ENCODE results near the gene CNBD2. TPM values are rescaled to one million over a fixed set of nuclear protein-coding genes. Genes with fewer than 3 reads are reported as not detected.

Gene CNBD2
- total and polyA plus RNA-seq, 3 experiments from 2014 or later: 3.7 to 9.5 (median 5.4) TPM

DNA sequence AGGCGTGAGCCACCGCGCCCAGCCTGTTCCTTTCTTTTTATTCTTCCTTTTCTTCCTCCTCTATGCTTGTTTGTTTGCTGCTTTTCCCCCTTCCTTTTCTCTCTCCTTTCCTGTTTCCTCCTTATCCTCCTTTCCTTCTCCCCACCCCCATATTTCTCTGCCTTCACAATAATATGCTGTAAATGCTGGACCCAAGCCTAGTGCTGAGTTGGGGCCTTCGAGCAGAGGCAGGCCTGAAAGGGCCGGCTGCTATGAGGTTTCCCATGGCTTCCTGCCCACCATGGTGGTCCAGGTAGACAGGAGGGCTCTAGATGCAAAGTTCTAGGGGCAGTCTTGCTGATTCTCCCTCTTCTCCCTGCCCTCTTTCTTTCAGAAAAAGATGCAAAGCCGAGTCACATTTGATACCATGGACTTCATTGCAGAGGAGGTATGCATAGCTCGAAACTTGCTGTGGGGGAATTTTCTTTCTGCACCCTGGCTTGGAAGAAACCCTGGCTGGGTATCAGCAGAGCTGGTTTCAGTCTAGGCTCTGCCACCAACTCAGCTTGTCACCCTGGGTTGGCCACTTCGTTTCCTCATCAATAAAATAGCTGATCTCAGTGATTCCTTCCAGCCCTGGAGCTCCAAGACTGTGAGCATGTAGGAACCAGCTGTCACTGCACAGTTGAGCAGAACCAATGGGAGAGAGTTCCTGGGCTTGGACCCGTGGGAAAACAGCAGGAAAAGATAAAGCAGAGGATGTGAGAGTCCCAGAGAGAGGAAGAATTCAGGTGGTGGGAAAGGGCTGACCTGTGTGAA, 7.4 kb downstream of the CNBD2 start:
- no peaks in the 10 kb centered on the region for H3K9me3 Mint-ChIP-seq
- Histone ChIP-seq H3K4me1 (ENCODE audit: insufficient read depth, low read length) (no peaks in the 10 kb centered on the region), H3K27ac (ENCODE audit: low read depth, low read length) (no peak overlapping the region), H3K36me3 (ENCODE audit: insufficient read depth, low read length) (no peaks in the 10 kb centered on the region), H3K9me3 (ENCODE audit: low read length) (no peaks in the 10 kb centered on the region), H3K27me3 (ENCODE audit: insufficient read depth, low read length, poor library complexity, severe bottlenecking) (no peaks in the 10 kb centered on the region), H3K4me3 (ENCODE audit: low read length) (no peak overlapping the region)
- no peak overlapping the region for H3K4me3 Mint-ChIP-seq
- DNase-seq: no peak
- H3K27ac Mint-ChIP-seq: peak overlapping the region in 1 of 8 donors; percentile 38
- H3K27me3 Mint-ChIP-seq: peaks cover 3 to 12% of the 10 kb centered on the region in 2 donors
- ChIA-PET CTCF (interaction anchor here (0.6 to 1.4 kb wide), 2 partner anchors 13 to 21 kb away, joined by 3 to 4 read pairs; partner anchors contain the start of gene SCAND1), POLR2A (no interaction called here)
- H3K36me3 Mint-ChIP-seq: no peaks in the 10 kb centered on the region
- no peaks in the 10 kb centered on the region for H3K4me1 Mint-ChIP-seq

DNA sequence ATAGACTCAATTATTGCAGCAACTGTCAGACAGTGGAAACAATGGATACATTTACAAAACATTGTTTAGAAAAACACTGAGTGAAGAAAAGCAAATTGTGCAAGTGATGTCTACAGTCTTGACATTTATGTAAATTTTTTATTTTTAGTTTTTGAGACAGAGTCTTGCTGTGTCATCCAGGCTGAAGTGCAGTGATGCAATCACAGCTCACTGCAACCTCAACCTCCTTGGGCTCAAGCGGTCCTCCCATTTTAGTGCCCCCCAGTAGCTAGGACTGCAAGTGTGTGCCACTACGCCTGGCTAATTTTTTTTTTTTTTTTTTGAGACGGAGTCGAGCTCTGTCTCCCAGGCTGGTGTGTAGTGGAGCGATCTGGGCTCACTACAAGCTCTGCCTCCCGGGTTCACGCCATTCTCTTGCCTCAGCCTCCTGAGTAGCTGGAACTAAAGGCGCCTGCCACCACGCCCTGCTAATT, 9.7 kb downstream of the CNBD2 start:
- no peak overlapping the region for H3K4me3 ChIP-seq (ENCODE audit: low read length)
- Mint-ChIP-seq H3K36me3 (peaks cover 0 to 2% (median 0%) of the 10 kb centered on the region in 3 donors), H3K27ac (no peak overlapping the region), H3K4me1 (no peaks in the 10 kb centered on the region), H3K9me3 (no peaks in the 10 kb centered on the region), H3K27me3 (peaks cover 7 to 12% of the 10 kb centered on the region in 2 donors), H3K4me3 (no peak overlapping the region)
- ChIA-PET POLR2A (no interaction called here), CTCF (interaction anchor here (3.9 kb wide), 1 partner anchor 15 kb away, joined by 20 read pairs; no protein-coding TSS in a partner anchor)
- H3K36me3 ChIP-seq (ENCODE audit: insufficient read depth, low read length): no peaks in the 10 kb centered on the region
- no peaks in the 10 kb centered on the region for H3K27me3 ChIP-seq (ENCODE audit: insufficient read depth, low read length, poor library complexity, severe bottlenecking)
- DNase-seq: no peak
- H3K27ac ChIP-seq (ENCODE audit: low read depth, low read length): no peak overlapping the region
- no peaks in the 10 kb centered on the region for H3K9me3 ChIP-seq (ENCODE audit: low read length)
- no peaks in the 10 kb centered on the region for H3K4me1 ChIP-seq (ENCODE audit: insufficient read depth, low read length)

DNA sequence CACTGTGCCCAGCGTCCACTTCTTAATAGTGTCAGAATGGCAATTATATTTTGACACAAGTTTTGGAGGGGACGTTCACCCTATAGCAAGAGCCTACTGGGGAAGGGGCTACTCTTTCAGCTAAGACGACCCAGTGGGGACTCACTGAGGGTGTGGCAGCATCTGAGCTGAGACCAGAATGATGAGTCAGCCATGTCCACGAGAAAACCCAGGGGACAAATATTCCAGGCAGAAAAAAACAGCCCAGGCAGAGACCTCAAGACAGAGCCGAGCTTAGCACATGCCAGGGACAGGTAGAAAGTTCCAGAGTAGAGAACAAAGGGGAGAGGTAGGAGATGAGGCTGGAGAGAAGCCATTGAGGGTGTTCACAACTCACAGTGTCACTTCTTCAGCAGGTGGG, 11.2 kb downstream of the CNBD2 start:
- Mint-ChIP-seq H3K27me3 (peaks cover 7 to 8% of the 10 kb centered on the region in 2 donors), H3K27ac (no peak overlapping the region), H3K4me1 (peaks cover 0 to 2% (median 0%) of the 10 kb centered on the region in 3 donors), H3K9me3 (no peaks in the 10 kb centered on the region), H3K4me3 (no peak overlapping the region), H3K36me3 (peaks cover 0 to 2% (median 0%) of the 10 kb centered on the region in 3 donors)
- no peaks in the 10 kb centered on the region for H3K27me3 ChIP-seq (ENCODE audit: insufficient read depth, low read length, poor library complexity, severe bottlenecking)
- no peaks in the 10 kb centered on the region for H3K36me3 ChIP-seq (ENCODE audit: insufficient read depth, low read length)
- CTCF ChIA-PET: interaction anchor here (1.1 to 3.9 kb wide), 3 partner anchors 11 to 159 kb away, joined by 3 to 20 read pairs (median 3); no protein-coding TSS in a partner anchor
- no peak overlapping the region for H3K4me3 ChIP-seq (ENCODE audit: low read length)
- no peak for DNase-seq
- H3K9me3 ChIP-seq (ENCODE audit: low read length): no peaks in the 10 kb centered on the region
- H3K27ac ChIP-seq (ENCODE audit: low read depth, low read length): no peak overlapping the region
- no peaks in the 10 kb centered on the region for H3K4me1 ChIP-seq (ENCODE audit: insufficient read depth, low read length)
- POLR2A ChIA-PET: no interaction called here

DNA sequence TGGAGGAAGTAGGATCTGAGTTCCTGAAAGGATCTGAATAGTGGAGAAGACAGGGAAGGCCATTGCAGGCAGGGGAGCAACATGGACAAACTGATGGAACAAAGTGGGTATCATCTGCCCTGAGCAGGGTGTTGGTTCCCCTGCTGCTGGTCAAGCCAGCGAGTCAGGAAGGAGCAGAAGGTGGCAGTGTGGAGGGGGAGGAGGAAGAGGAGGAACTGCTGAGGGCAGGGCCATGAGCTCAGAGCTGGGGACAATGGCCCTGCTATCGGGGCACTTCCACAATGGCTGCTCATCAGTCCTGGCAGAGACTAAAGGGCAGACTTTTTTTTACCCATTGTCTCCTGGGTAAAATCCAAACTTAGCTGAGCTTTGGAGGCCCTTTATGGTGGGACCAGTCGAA, 13.6 kb downstream of the CNBD2 start:
- Mint-ChIP-seq H3K36me3 (peaks cover 0 to 2% (median 0%) of the 10 kb centered on the region in 3 donors), H3K4me1 (peaks cover 0 to 2% (median 0%) of the 10 kb centered on the region in 3 donors), H3K9me3 (no peaks in the 10 kb centered on the region), H3K27me3 (peaks cover 6 to 9% of the 10 kb centered on the region in 2 donors), H3K27ac (peak overlapping the region in 1 of 8 donors; percentile 95), H3K4me3 (no peak overlapping the region)
- H3K27me3 ChIP-seq (ENCODE audit: insufficient read depth, low read length, poor library complexity, severe bottlenecking): no peaks in the 10 kb centered on the region
- ChIA-PET POLR2A (interaction anchor here (0.6 kb wide), 1 partner anchor 28 kb away, joined by 3 read pairs; no protein-coding TSS in a partner anchor), CTCF (interaction anchor here (2.0 to 3.9 kb wide), 3 partner anchors 11 to 157 kb away, joined by 4 to 20 read pairs (median 7); no protein-coding TSS in a partner anchor)
- H3K27ac ChIP-seq (ENCODE audit: low read depth, low read length): no peak overlapping the region
- H3K9me3 ChIP-seq (ENCODE audit: low read length): no peaks in the 10 kb centered on the region
- DNase-seq: no peak
- H3K4me1 ChIP-seq (ENCODE audit: insufficient read depth, low read length): no peaks in the 10 kb centered on the region
- H3K36me3 ChIP-seq (ENCODE audit: insufficient read depth, low read length): no peaks in the 10 kb centered on the region
- no peak overlapping the region for H3K4me3 ChIP-seq (ENCODE audit: low read length)

DNA sequence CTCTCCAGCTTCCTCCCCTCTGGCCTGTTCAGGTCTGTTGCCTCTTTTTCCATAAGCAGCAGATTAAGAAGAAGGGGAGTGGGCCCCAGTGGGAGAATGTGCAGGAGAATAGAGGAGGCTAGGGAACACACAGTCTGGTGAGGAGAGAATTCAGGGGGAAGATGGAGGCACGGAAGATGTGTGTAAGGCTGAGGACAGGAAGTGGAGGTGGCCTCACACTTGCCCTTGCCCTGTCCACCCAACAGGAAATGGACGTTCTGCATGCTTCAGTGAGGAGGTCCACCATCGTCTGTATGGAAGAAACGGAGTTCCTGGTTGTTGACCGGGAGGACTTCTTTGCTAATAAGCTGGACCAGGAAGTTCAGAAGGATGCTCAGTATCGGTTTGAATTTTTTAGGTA, 16.0 kb downstream of the CNBD2 start:
- H3K9me3 ChIP-seq (ENCODE audit: low read length): no peaks in the 10 kb centered on the region

DNA sequence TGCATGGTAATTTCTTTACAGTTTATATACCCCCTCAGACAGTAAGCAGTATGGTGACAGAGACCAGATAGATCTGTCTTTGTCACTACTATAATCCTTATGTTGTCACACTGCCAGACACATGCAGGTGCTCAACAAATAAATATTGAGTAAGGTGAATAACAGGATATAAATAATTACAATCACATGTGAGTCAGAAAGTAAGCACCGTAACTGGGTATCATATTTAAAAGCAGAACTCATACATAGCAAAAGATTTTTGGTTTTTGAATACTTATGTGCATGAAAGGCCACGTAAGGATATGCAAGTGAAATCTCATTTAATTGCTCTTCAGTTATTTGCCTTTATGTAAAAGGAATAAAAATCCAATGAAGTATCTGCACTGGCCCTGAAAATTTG, 17.4 kb downstream of the CNBD2 start:
- no peak overlapping the region for H3K4me3 Mint-ChIP-seq
- ChIA-PET POLR2A (no interaction called here), CTCF (interaction anchor here (1.0 to 1.7 kb wide), 2 partner anchors 9 to 153 kb away, joined by 3 to 6 read pairs; no protein-coding TSS in a partner anchor)
- H3K36me3 Mint-ChIP-seq: peaks cover 0 to 2% (median 0%) of the 10 kb centered on the region in 3 donors
- H3K27ac ChIP-seq (ENCODE audit: low read depth, low read length): no peak overlapping the region
- peaks cover 0 to 2% (median 0%) of the 10 kb centered on the region in 3 donors for H3K4me1 Mint-ChIP-seq
- H3K9me3 ChIP-seq (ENCODE audit: low read length): no peaks in the 10 kb centered on the region
- no peak overlapping the region for H3K27ac Mint-ChIP-seq
- peaks cover 5% of the 10 kb centered on the region for H3K27me3 ChIP-seq (ENCODE audit: insufficient read depth, low read length, poor library complexity, severe bottlenecking)
- no peak overlapping the region for H3K4me3 ChIP-seq (ENCODE audit: low read length)
- H3K4me1 ChIP-seq (ENCODE audit: insufficient read depth, low read length): no peaks in the 10 kb centered on the region
- DNase-seq: no peak
- peaks cover 5 to 13% of the 10 kb centered on the region in 2 donors for H3K27me3 Mint-ChIP-seq
- no peaks in the 10 kb centered on the region for H3K36me3 ChIP-seq (ENCODE audit: insufficient read depth, low read length)
- no peaks in the 10 kb centered on the region for H3K9me3 Mint-ChIP-seq

More for the DNA sequence above, 16.0 kb downstream of the CNBD2 start:
- Histone ChIP-seq H3K4me3 (ENCODE audit: low read length) (no peak overlapping the region), H3K27me3 (ENCODE audit: insufficient read depth, low read length, poor library complexity, severe bottlenecking) (peaks cover 5% of the 10 kb centered on the region), H3K36me3 (ENCODE audit: insufficient read depth, low read length) (no peaks in the 10 kb centered on the region), H3K27ac (ENCODE audit: low read depth, low read length) (no peak overlapping the region), H3K4me1 (ENCODE audit: insufficient read depth, low read length) (no peaks in the 10 kb centered on the region)
- POLR2A ChIA-PET: no interaction called here
- Mint-ChIP-seq H3K27me3 (peaks cover 7 to 12% of the 10 kb centered on the region in 2 donors), H3K4me1 (peaks cover 0 to 2% (median 0%) of the 10 kb centered on the region in 3 donors), H3K36me3 (peaks cover 0 to 2% (median 0%) of the 10 kb centered on the region in 3 donors), H3K27ac (peak overlapping the region in 1 of 8 donors; percentile 55), H3K4me3 (no peak overlapping the region), H3K9me3 (no peaks in the 10 kb centered on the region)
- CTCF ChIA-PET: interaction anchor here (1.7 to 1.9 kb wide), 2 partner anchors 10 to 154 kb away, joined by 4 to 6 read pairs; no protein-coding TSS in a partner anchor
- no peak for DNase-seq

DNA sequence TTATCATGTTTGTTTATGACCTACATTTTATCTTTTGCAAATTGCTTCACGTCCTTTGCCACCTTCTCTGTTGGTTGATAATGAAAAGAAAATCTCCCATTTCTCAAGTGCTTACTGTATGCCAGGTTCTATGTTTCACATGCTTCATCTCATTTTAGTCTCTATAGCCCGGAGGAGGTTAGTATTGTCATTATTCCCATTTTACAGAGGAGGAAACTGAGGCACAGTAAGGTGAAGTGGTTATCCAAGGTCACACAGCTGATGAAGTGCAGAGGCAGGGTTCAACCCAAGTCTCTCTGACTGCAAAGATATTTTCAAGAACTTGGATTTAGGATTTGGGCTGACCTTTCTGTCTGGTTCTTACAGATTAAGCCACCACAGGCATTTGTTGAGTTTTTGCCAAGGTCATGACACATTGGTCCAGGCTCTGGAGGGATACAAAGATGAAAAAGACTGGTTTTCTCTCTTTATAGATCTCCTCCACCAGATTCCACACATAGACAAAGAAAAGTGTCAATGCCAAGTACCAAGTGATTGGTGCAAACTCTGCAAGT, 20.6 kb downstream of the CNBD2 start:
- Histone ChIP-seq H3K9me3 (ENCODE audit: low read length) (no peaks in the 10 kb centered on the region), H3K4me1 (ENCODE audit: insufficient read depth, low read length) (no peaks in the 10 kb centered on the region), H3K36me3 (ENCODE audit: insufficient read depth, low read length) (no peaks in the 10 kb centered on the region), H3K27me3 (ENCODE audit: insufficient read depth, low read length, poor library complexity, severe bottlenecking) (peaks cover 5% of the 10 kb centered on the region), H3K27ac (ENCODE audit: low read depth, low read length) (no peak overlapping the region), H3K4me3 (ENCODE audit: low read length) (no peak overlapping the region)
- POLR2A ChIA-PET: no interaction called here
- DNase-seq: no peak
- no peaks in the 10 kb centered on the region for H3K36me3 Mint-ChIP-seq
- H3K27ac Mint-ChIP-seq: no peak overlapping the region
- no peak overlapping the region for H3K4me3 Mint-ChIP-seq
- peaks cover 5 to 13% of the 10 kb centered on the region in 2 donors for H3K27me3 Mint-ChIP-seq
- H3K9me3 Mint-ChIP-seq: no peaks in the 10 kb centered on the region
- H3K4me1 Mint-ChIP-seq: peaks cover 5 to 7% (median 5%) of the 10 kb centered on the region in 3 donors
- CTCF ChIA-PET: no interaction called here

Data from CD8-positive, alpha-beta memory T cell (primary cell).